Endothelial cell of umbilical vein (primary cell): ENCODE results near the gene LRRC23. TPM values are rescaled to one million over a fixed set of nuclear protein-coding genes. Genes with fewer than 3 reads are reported as not detected.

ENCODE experiments used
- BruUV-seq: library from RNA; stranded (reverse); fragments of 400-500 nt; replicated peaks from 2 replicates; lab custom pipeline; 2021; lab: Mats Ljungman, UMichigan
- CTCF ChIA-PET: fragments of 300-600, 350-600 bp; sonication (Branson Sonifier 250); formaldehyde crosslinking; loops from one replicate; lab custom pipeline; 2021; ENCODE audit warnings: antibody characterized with exemption, inconsistent platforms; lab: Charles Lee
- POLR2A ChIA-PET: fragments of 300-600, 350-600 bp; sonication (Branson Sonifier 250); formaldehyde crosslinking; loops from one replicate; lab custom pipeline; 2021; ENCODE audit warnings: antibody characterized with exemption, inconsistent platforms; lab: Charles Lee
- DNase-seq: peaks from one replicate; pipeline ENCODE4 v3.0.0-alpha.2; 2011; ENCODE audit warnings: low read depth, low spot score
- FAIRE-seq: peaks from 2 replicates; lab custom pipeline; 2011; peaks lifted over from hg19 to GRCh38; lab: Jason Lieb, UNC
- H2AFZ ChIP-seq: 2 replicates; pipeline ENCODE4 v1.6.0; 2012; ENCODE audit warnings: low read depth, low read length, control low read depth, inconsistent platforms
- H3K27ac ChIP-seq: 2 replicates; pipeline ENCODE4 v1.5.1; 2011; ENCODE audit warnings: low read depth, mild to moderate bottlenecking, control low read depth, low read length, moderate library complexity; ENCODE audit not compliant: insufficient read depth
- H3K27me3 ChIP-seq, 2 experiments: 2 replicates each; pipeline versions ENCODE4 v1.6.0 to v1.6.1; 2011; ENCODE audit warnings: low read length in 2 of 2, mixed read lengths in 1 of 2; ENCODE audit not compliant: control insufficient read depth in 2 of 2, insufficient read depth in 2 of 2
- H3K36me3 ChIP-seq, 2 experiments: 2 replicates in 1 of 2; 3 replicates in 1 of 2; pipeline ENCODE4 v1.5.1; 2011; ENCODE audit warnings: low read length in 2 of 2, mild to moderate bottlenecking in 1 of 2, moderate library complexity in 1 of 2; ENCODE audit not compliant: control insufficient read depth in 2 of 2, insufficient read depth in 2 of 2; ENCODE audit errors: extremely low read depth in 1 of 2
- H3K4me1 ChIP-seq: 3 replicates; pipeline ENCODE4 v1.5.1; 2011; ENCODE audit warnings: mild to moderate bottlenecking, low read length; ENCODE audit not compliant: control insufficient read depth, insufficient read depth; ENCODE audit errors: extremely low read depth
- H3K4me2 ChIP-seq: 2 replicates; pipeline ENCODE4 v1.6.1; 2011; ENCODE audit warnings: low read length, control low read depth, mixed read lengths; ENCODE audit not compliant: insufficient read depth
- H3K4me3 ChIP-seq, 3 experiments: fragments of 200-600 bp in 1 of 3; sonication (generic), shearing (Covaris generic) in 1 of 3; replicated peaks in 1 of 3; 2 replicates each; pipeline ENCODE4 v1.5.1; 2011 to 2016; ENCODE audit warnings: control low read depth in 3 of 3, low read length in 3 of 3, mild to moderate bottlenecking in 2 of 3, inconsistent platforms in 1 of 3, low read depth in 1 of 3, moderate library complexity in 1 of 3; ENCODE audit not compliant: insufficient read depth in 1 of 3
- H3K79me2 ChIP-seq: 2 replicates; pipeline ENCODE4 v1.6.0; 2012; ENCODE audit warnings: low read length, inconsistent platforms; ENCODE audit not compliant: control insufficient read depth, insufficient read depth
- H3K9ac ChIP-seq: replicated peaks from 2 replicates; pipeline ENCODE3; 2011; ENCODE audit warnings: low read length, control low read depth; ENCODE audit not compliant: insufficient read depth; ENCODE audit errors: extremely low read depth
- H3K9me1 ChIP-seq: replicated peaks from 3 replicates; pipeline ENCODE4 v1.6.0; 2011; ENCODE audit warnings: mild to moderate bottlenecking, low read length; ENCODE audit not compliant: control insufficient read depth, insufficient read depth; ENCODE audit errors: extremely low read depth
- H3K9me3 ChIP-seq: replicated peaks from 2 replicates; pipeline ENCODE4 v1.5.1; 2012; ENCODE audit warnings: low read length, inconsistent platforms; ENCODE audit not compliant: control insufficient read depth, insufficient read depth
- H4K20me1 ChIP-seq: replicated peaks from 2 replicates; pipeline ENCODE3; 2011; ENCODE audit warnings: mild to moderate bottlenecking, low read length; ENCODE audit not compliant: control insufficient read depth, insufficient read depth; ENCODE audit errors: extremely low read depth
- EZH2 ChIP-seq: IDR thresholded peaks from 2 replicates; pipeline ENCODE4 v1.6.1; 2012; ENCODE audit warnings: borderline replicate concordance, low read depth, mild to moderate bottlenecking, moderate library complexity, low read length, inconsistent platforms; ENCODE audit not compliant: severe bottlenecking
- FOS ChIP-seq: IDR thresholded peaks from 2 replicates; pipeline ENCODE4 v1.6.1; 2011; ENCODE audit warnings: mild to moderate bottlenecking, low read length, moderate library complexity, borderline replicate concordance; ENCODE audit not compliant: insufficient read depth
- GATA2 ChIP-seq: IDR thresholded peaks from 2 replicates; pipeline ENCODE4 v1.7.0; 2011; ENCODE audit warnings: low read depth, mild to moderate bottlenecking, moderate library complexity, mixed read lengths, low read length; ENCODE audit not compliant: insufficient read length, insufficient read depth
- JUN ChIP-seq: IDR thresholded peaks from 2 replicates; pipeline ENCODE4 v1.6.1; 2011; ENCODE audit warnings: borderline replicate concordance, low read depth; ENCODE audit not compliant: insufficient read length, insufficient read depth
- MYC ChIP-seq: IDR thresholded peaks from one replicate; pipeline ENCODE4 v1.6.1; 2011; ENCODE audit warnings: mild to moderate bottlenecking, low read depth, low read length
- POLR2A ChIP-seq: IDR thresholded peaks from 2 replicates; pipeline ENCODE4 v1.6.1; 2012; ENCODE audit warnings: low read depth, mild to moderate bottlenecking, control low read depth, low read length
- POLR2AphosphoS5 ChIP-seq: IDR thresholded peaks from 2 replicates; pipeline ENCODE4 v1.6.1; 2012; ENCODE audit warnings: low read depth, mild to moderate bottlenecking, control low read depth, low read length, moderate library complexity; ENCODE audit not compliant: insufficient read depth
- dilution Hi-C: fragments of 300-500 bp; cut with MboI; formaldehyde crosslinking; loops from one replicate; pipeline ENCODE4 v1.15.0; 2019; ENCODE audit warnings: low sequenced_read_pairs; ENCODE audit not compliant: extremely low pct_ligation_motif_present
- intact Hi-C: fragments of 100-400 bp; cut with micrococcal nuclease; formaldehyde crosslinking; loops from one replicate; pipeline ENCODE4 v1.10.0; 2022
- polyA plus RNA-seq, 4 experiments: library from polyadenylated mRNA; depleted of rRNA in 3 of 4; stranded (reverse) in 3 of 4; unstranded in 1 of 4; fragments of >200 nt; gene quantifications; 2 replicates each; pipeline versions ENCODE4 v1.2.1 to v1.2.3, GENCODE V29; 2011 to 2012; ENCODE audit warnings: missing spikeins in 1 of 4
- total RNA-seq: library from RNA; stranded (reverse); gene quantifications from 2 replicates; pipeline ENCODE4 v1.2.3, GENCODE V29; 2021
- TF ChIP-seq, protein P1 (sequence below), 2 donors: IDR thresholded peaks; 1 replicate in 1 of 2; 2 replicates in 1 of 2; pipeline ENCODE4 v1.5.1; 2011; ENCODE audit warnings: low read length in 2 of 2, mild to moderate bottlenecking in 2 of 2, moderate library complexity in 2 of 2, control low read depth in 1 of 2, inconsistent platforms in 1 of 2, low read depth in 1 of 2; ENCODE audit not compliant: insufficient read depth in 1 of 2; ENCODE audit errors: extremely low read depth in 1 of 2
- TF ChIP-seq, protein P2 (sequence below): IDR thresholded peaks from 2 replicates; pipeline ENCODE4 v1.6.1; 2011; ENCODE audit not compliant: insufficient read depth, insufficient read length

LRRC23 gene
- total and polyA plus RNA-seq, 2 donors (not counting 3 experiments of a cell fraction or from before 2014, with no cell fraction given): 3.1 to 3.5 TPM

DNA sequence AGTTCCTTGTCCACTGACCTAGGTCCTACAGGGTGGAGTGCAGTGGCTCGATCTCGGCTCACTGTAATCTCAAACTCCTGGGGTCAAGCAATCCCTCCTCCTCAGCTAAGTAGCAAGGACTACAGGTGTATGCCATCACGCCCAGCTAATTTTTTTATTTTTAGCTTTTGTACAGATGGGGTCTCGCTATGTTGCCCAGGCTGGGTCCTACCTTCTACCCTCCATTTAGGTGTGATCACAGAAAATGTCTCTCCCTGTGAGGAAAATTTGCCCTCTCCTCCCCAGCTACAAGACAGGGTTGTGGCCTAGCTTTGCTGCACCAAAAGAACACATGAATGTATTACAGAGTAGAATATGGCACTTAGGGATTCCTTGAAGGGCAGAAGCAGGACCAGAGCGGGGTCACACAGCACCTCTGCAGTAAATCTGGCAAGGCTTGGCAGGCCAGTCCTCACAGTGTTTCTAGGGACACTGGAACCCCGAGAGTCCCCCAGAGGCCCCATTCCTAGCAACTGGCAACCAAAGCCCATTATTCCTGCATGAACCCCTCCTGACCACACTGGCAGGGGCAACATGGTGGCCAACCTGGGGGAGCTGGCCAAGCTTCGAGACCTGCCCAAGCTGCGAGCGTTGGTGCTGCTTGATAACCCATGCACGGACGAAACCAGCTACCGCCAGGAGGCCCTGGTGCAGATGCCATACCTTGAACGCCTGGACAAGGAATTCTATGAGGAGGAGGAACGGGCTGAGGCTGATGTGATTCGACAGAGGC is 7.7 kb downstream of the LRRC23 start:
- Histone ChIP-seq H2AFZ (no peak overlapping the region), H3K27ac (no peak overlapping the region), H3K27me3 (no peaks in the 10 kb centered on the region), H3K9ac (no peak overlapping the region), H3K36me3 (no peaks in the 10 kb centered on the region), H3K9me3 (no peaks in the 10 kb centered on the region), H4K20me1 (no peaks in the 10 kb centered on the region), H3K9me1 (no peaks in the 10 kb centered on the region), H3K4me2 (no peak overlapping the region), H3K4me3 (no peak overlapping the region), H3K4me1 (peaks cover 11% of the 10 kb centered on the region), H3K79me2 (no peaks in the 10 kb centered on the region)
- intact Hi-C loops: no loop called here
- CTCF ChIA-PET: interaction anchor here (0.8 to 2.3 kb wide), 4 partner anchors 13 to 43 kb away, joined by 4 to 7 read pairs (median 5); no protein-coding TSS in a partner anchor
- POLR2A ChIA-PET: no interaction called here
- FAIRE-seq (no peak), DNase-seq (no peak)
- TF ChIP-seq POLR2A (no peak), FOS (no peak), GATA2 (no peak), EZH2 (no peak), JUN (no peak), POLR2AphosphoS5 (no peak), MYC (no peak)
- TF ChIP-seq, protein P1, sequence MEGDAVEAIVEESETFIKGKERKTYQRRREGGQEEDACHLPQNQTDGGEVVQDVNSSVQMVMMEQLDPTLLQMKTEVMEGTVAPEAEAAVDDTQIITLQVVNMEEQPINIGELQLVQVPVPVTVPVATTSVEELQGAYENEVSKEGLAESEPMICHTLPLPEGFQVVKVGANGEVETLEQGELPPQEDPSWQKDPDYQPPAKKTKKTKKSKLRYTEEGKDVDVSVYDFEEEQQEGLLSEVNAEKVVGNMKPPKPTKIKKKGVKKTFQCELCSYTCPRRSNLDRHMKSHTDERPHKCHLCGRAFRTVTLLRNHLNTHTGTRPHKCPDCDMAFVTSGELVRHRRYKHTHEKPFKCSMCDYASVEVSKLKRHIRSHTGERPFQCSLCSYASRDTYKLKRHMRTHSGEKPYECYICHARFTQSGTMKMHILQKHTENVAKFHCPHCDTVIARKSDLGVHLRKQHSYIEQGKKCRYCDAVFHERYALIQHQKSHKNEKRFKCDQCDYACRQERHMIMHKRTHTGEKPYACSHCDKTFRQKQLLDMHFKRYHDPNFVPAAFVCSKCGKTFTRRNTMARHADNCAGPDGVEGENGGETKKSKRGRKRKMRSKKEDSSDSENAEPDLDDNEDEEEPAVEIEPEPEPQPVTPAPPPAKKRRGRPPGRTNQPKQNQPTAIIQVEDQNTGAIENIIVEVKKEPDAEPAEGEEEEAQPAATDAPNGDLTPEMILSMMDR (IDR thresholded peaks at IDR 0.05; ENCODE audit: extremely low read depth in 1 of 2, insufficient read depth in 1 of 2, low read depth in 1 of 2, low read length in 2 of 2): no peak
- TF ChIP-seq, protein P2, sequence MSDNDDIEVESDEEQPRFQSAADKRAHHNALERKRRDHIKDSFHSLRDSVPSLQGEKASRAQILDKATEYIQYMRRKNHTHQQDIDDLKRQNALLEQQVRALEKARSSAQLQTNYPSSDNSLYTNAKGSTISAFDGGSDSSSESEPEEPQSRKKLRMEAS: no peak
- dilution Hi-C loops: no loop called here
- no TSS peak for BruUV-seq
